Esophagus mucosa (tissue), 1 donor: ENCODE data around the gene IFT74. TPM values are rescaled to one million over a fixed set of nuclear protein-coding genes. Genes with fewer than 3 reads are reported as not detected.

Experiments
- ATAC-seq: fragments of 200-7000 bp; cut with Tn5 transposase; one replicate; pipeline ENCODE4 v1.9.1; 2020
- total RNA-seq: library from RNA; stranded (reverse); gene quantifications from one replicate; pipeline ENCODE4 v1.2.4, GENCODE V29; 2023
- donor health status: DM: yes; HTN: yes; CAD: no.

The IFT74 gene
- total RNA-seq: 7.4 TPM

GRCh38 chr9:26955921-26956859 lies at the start of gene IFT74:
Gene IFT74, plus strand, starts transcription at chr9:26956412. Its CDS starts 5,556 bp downstream, at chr9:26961968.
- ATAC-seq: peak; percentile 100

GRCh38 chr9:26913138-26913668 lies 43.0 kb upstream of the IFT74 start:
- ATAC-seq: no peak

- ATAC-seq: no peak
These were observed 36.5 kb upstream of the IFT74 start for GRCh38 chr9:26919698-26920097.

GRCh38 chr9:26925609-26926008 lies 30.6 kb upstream of the IFT74 start:
- no peak for ATAC-seq

- no peak for ATAC-seq
These were observed 27.2 kb upstream of the IFT74 start for GRCh38 chr9:26928902-26929495.

- no peak for ATAC-seq
These were observed 20.4 kb upstream of the IFT74 start for GRCh38 chr9:26935847-26936246.

GRCh38 chr9:26937816-26938371 lies 18.3 kb upstream of the IFT74 start:
- ATAC-seq: no peak

- ATAC-seq: no peak
These were observed 16.1 kb upstream of the IFT74 start for GRCh38 chr9:26939955-26940711.

GRCh38 chr9:26940779-26941178 lies 15.4 kb upstream of the IFT74 start:
- ATAC-seq: no peak

- ATAC-seq: no peak
These were observed 10.6 kb upstream of the IFT74 start for GRCh38 chr9:26945591-26945990.

GRCh38 chr9:26946753-26947727 lies 9.2 kb upstream of the IFT74 start, which contains the start of gene PLAA:
Gene PLAA, minus strand, starts transcription at chr9:26947242. Its CDS starts 197 bp downstream, at chr9:26947045.
- ATAC-seq: peak; percentile 100

GRCh38 chr9:26947736-26948135 lies 8.5 kb upstream of the IFT74 start:
- ATAC-seq: no peak

- no peak for ATAC-seq
These were observed 6.6 kb upstream of the IFT74 start for GRCh38 chr9:26949637-26950069.

- no peak for ATAC-seq
These were observed 5.7 kb upstream of the IFT74 start for GRCh38 chr9:26950521-26950920.

- ATAC-seq: no peak
These were observed 4.4 kb upstream of the IFT74 start for GRCh38 chr9:26951794-26952193.

GRCh38 chr9:26954050-26954508 lies 2.1 kb upstream of the IFT74 start:
- ATAC-seq: no peak

GRCh38 chr9:26955222-26955903 lies 849 bp upstream of the IFT74 start:
- ATAC-seq: no peak

GRCh38 chr9:26956860-26957233 lies 635 bp downstream of the IFT74 start:
- no peak for ATAC-seq

GRCh38 chr9:26971721-26972120 lies 15.5 kb downstream of the IFT74 start:
- no peak for ATAC-seq

GRCh38 chr9:26973989-26974388 lies 17.8 kb downstream of the IFT74 start:
- ATAC-seq: no peak
